Sciatic nerve (tissue), 2 donors: ENCODE data around the gene ETNK1. TPM values are rescaled to one million over a fixed set of nuclear protein-coding genes. Genes with fewer than 3 reads are reported as not detected.

Experiments used
- ATAC-seq: fragments of 200-7000 bp; cut with Tn5 transposase; one replicate; pipeline ENCODE4 v1.9.1; 2020; ENCODE audit warnings: mild to moderate bottlenecking, moderate library complexity
- DNase-seq: peaks from one replicate; pipeline ENCODE4 v3.0.0-alpha.2; 2020; ENCODE audit warnings: low spot score
- intact Hi-C: fragments of 100-400 bp; cut with DNase I; formaldehyde crosslinking; loops from one replicate; pipeline ENCODE4 v1.14.2; 2022
- total RNA-seq: library from RNA; stranded (reverse); fragmentation: NEBNext Ultra II Directional; extraction: Animal tissue kit (Norgen Biotek cat#: 25700); gene quantifications from one replicate; pipeline ENCODE4 v1.2.1, GENCODE V29; 2021
- donor health status: DM: no; HTN: no; CAD: no.
- donor health status: DM: no; HTN: no; CAD: no.

ETNK1 gene
- total RNA-seq, 1 donor from 2014 or later = 69.6 TPM

DNA sequence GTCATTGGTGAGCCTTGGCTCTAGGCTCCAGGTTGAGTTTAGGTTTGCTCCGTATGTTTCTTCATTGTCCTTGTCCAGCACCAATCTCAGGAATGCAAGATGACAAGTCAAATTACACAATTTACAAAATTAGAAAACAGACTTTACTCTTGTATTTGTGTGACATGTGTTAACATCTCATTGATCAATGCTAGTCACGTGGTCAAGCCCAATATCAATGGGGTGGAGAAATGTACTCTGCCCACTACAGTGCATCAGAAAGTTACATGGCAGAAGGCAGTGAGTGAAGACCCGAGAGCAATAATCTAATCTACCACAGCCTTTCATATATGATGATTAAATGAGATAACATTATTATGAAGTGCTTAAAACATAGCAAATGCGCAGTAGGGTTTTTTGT lies 94.8 kb downstream of the ETNK1 start:
- ATAC-seq (no peak), DNase-seq (no peak)
- intact Hi-C loops = no loop called here

DNA sequence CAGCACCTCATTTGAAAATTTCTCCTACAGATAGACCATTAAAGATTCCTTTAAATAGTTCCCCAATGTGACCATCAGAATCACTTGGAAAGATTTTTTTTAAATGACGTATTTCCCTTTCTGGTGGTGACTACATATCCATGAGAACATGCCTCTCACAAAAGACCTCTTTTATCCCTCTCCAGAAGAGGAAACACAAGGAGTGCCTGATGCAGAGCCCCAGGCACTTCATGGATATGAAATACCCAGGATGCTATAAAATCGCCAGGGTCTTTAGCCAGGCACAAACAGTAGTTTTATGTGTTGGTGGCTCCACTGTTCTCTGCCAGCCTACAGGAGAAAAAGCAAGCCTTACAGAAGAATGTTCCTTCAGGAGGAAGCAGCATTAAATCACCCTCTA lies 97.1 kb downstream of the ETNK1 start:
- DNase-seq = no peak
- no peak for ATAC-seq
- intact Hi-C loops = no loop called here

DNA sequence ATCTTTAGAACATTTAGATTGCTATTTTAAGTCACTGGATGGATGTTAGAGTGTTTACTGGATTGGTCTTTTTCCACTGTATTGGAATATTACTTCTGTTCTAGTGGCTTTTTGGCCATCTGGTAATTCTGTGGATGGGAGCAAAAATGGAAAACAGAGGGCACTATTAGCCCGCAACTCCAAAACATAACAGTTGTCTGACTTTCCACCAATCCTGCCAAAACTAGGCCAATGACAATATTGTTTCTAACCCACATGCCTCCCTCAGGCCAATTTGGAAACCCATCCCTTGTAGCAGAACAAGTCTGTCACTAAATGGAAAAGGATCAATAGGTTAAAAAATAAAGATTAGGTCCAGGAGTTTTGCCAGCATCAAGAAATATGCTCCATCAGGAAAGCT lies 97.8 kb downstream of the ETNK1 start:
- intact Hi-C loops = no loop called here
- DNase-seq (no peak), ATAC-seq (peak; percentile 55)

DNA sequence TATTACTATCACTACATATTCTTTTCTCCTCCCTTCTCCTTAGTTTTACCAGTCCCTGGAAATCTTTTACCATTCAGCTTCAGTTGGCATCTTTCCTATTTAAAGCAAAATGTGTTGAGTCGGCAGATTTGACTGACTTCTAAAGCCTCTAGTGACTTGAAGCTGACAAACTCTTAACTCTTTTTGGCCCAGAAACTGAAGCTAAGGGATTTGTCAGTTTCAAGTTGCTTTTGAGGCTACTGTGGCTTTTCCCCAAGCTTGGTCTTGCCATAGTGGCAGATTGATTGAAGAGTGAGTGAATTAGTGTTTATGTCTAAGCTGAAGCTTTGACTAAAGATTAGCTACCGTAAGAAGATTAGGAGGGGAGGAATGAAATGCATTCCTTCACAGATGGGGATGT lies 104.0 kb downstream of the ETNK1 start:
- no peak for ATAC-seq
- DNase-seq = no peak
- intact Hi-C loops = no loop called here

DNA sequence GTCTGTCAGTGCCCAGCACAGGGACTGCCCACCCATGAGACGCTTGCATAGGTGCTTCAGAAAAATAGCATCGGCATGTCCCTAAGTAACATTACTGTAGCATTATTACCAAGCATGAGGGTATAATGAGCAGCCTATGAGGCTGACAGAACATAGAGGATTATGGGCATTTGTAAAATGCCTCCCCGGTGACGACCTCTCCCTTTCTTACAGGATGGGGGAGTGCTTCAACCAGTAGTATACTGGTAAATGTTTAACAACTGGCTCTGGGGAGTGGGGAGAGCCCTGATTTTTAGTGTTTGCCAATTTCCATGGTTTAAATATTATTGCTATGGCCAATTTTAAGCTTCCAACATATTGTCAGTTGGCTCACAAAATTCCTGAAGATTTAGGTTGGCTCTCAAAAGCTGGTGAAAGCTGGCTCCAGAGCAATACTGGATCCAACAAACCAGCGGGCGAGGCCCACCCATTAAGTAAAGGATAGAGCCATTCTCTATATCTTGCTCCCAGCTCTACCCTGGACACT lies 104.5 kb downstream of the ETNK1 start:
- DNase-seq (no peak), ATAC-seq (peak; percentile 11)
- intact Hi-C loops = no loop called here

DNA sequence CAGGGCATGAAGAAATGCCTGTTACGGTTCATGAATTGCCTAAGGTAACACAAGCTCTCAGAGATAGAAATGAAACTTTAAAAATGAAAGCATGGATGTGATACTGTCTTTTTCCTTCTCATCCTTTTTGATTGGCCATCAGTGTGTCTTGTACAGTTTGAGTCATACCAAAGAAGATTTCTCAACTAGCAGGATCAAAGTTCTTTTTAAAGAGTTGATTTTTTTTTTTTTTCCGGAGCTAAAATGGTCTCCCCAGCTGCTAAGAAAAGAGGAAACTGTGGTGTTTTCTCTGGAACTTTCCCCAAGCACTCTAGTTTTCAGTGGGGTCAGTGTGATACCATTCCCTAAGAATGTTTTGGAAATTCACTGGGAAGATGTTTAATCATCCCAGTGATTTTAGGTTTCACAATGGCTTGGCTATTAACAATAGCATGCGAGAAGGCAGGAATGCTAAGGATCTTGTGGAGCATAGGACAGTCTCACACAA lies 105.0 kb downstream of the ETNK1 start:
- peak; percentile 96 for ATAC-seq
- no peak for DNase-seq
- intact Hi-C loops = no loop called here

DNA sequence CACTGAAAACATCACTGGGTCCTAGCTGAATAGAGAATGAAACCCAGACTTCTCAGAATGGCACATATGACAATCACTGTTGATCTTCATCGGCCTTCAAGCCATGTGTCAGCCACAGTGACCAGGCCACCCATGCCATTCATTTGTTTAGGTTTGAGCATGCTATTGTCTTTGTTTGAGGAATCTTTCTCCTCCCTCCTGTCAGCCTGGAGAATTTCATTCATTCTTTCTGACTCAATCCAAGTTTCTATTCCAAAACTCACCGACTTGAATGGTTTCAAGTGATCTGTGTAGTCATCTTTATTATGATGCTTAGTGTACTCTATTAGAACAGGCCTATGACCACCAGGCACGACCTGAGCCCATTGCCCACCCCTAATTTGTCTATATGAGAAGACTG lies 106.3 kb downstream of the ETNK1 start:
- intact Hi-C loops = no loop called here
- ATAC-seq = no peak
- no peak for DNase-seq

DNA sequence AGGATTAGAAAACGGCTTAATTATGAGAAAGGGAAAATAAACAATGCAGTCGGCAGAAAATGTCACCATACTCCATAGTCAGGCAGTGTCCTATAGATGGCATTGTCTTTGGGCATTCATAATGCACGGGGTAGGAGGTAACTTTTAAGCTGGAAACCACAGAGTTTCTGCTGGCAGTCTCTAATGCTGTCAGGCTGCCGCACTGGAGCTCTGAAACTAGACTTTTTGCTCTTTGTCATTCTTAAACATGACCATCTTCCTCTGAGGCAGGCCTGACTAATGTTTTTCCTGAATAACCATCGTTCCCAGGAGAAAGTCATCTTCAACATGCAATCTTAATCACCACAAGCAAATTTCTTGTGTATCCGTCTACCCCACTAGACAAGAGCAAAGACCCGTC lies 108.8 kb downstream of the ETNK1 start:
- ATAC-seq = no peak
- intact Hi-C loops = no loop called here
- no peak for DNase-seq

DNA sequence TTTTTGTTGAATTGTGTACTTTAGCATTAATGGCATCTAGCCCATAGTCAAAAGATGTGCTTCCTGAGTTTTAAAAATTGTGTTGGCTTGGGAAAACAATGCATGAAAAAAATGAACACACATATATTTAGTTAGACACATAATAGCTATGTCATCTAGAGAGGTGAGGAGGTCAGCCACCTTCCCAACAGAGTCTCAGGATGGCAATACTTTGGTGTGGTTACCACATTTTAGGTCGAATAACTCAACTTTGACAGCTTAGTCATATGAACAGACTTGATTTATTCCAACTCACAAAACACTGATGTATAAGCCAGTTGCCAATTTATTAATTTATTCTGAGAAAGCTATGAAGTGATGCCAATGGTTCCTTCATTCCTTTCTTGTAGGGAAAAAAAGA lies 114.0 kb downstream of the ETNK1 start:
- DNase-seq (no peak), ATAC-seq (no peak)
- intact Hi-C loops = no loop called here

Other genes starting within 250 kb of the ETNK1 start
- 53.4 TPM for gene C2CD5, start 80.6 kb upstream of the ETNK1 start, total RNA-seq